Measurements from ENCODE around the gene AK1. TPM values are rescaled to one million over a fixed set of nuclear protein-coding genes. Genes with fewer than 3 reads are reported as not detected.

AK1 gene
- total RNA-seq, 2 donors from 2014 or later = 19.0 to 22.8 TPM

DNA sequence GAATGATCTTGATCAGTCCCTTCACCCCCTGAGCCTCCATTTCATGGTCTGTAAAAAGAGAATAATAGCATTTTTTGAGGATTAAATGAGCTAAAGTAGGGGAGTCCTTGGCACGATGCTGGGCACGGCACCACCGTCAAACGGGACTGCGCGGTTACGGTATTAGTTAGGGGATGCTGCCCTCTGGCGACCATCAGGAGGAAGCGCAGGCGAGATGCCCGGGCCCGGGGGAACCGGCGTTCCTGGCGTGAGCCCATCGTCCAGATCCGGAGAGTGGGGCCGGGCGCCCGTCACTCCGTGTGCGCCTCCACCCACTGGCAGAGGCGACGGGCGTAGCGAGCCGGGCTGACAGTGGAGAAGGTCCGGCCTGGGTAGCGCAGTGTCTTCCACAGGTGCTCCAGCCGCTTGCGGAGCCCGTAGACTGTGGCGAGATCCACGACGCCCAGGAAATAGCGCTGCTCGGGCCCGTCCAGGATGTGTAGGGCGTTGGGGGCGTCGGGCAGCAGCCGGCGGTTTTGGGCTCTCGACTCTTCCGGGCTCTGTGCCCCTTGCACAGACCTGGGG is 44.2 kb upstream of the AK1 start:
- Mint-ChIP-seq H3K9me3 (no peaks in the 10 kb centered on the region), H3K27me3 (ENCODE audit: insufficient read depth) (peaks cover 33% of the 10 kb centered on the region), H3K4me3 (no peak overlapping the region), H3K4me1 (no peaks in the 10 kb centered on the region), H3K27ac (no peak overlapping the region), H3K36me3 (ENCODE audit: low read depth) (no peaks in the 10 kb centered on the region)
- TF ChIP-seq, protein P1, sequence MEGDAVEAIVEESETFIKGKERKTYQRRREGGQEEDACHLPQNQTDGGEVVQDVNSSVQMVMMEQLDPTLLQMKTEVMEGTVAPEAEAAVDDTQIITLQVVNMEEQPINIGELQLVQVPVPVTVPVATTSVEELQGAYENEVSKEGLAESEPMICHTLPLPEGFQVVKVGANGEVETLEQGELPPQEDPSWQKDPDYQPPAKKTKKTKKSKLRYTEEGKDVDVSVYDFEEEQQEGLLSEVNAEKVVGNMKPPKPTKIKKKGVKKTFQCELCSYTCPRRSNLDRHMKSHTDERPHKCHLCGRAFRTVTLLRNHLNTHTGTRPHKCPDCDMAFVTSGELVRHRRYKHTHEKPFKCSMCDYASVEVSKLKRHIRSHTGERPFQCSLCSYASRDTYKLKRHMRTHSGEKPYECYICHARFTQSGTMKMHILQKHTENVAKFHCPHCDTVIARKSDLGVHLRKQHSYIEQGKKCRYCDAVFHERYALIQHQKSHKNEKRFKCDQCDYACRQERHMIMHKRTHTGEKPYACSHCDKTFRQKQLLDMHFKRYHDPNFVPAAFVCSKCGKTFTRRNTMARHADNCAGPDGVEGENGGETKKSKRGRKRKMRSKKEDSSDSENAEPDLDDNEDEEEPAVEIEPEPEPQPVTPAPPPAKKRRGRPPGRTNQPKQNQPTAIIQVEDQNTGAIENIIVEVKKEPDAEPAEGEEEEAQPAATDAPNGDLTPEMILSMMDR (conservative IDR thresholded peaks at IDR 0.05) = peak; percentile 99
- H3K27ac ChIP-seq (ENCODE audit: low read depth, low read length) = no peak overlapping the region
- WGBS, 2 experiments (ENCODE audit: insufficient coverage in 1 of 2, insufficient read length in 1 of 2) = 19 to 25% methylated on average over 28 to 45 of the region's 45 CpGs
- H3K27me3 ChIP-seq (ENCODE audit: control insufficient read depth, insufficient read depth, low read length, poor library complexity, severe bottlenecking) = peaks cover 25% of the 10 kb centered on the region
- H3K9ac ChIP-seq (ENCODE audit: extremely low read depth, low read length, poor library complexity, severe bottlenecking) = no peak overlapping the region
- DNase-seq = peak; percentile 90
- no peak overlapping the region for H3K4me3 ChIP-seq (ENCODE audit: low read length)
- H3K4me1 ChIP-seq (ENCODE audit: control insufficient read depth, insufficient read depth, low read length) = no peaks in the 10 kb centered on the region
- no peaks in the 10 kb centered on the region for H3K9me3 ChIP-seq (ENCODE audit: control insufficient read depth, low read length)
- no peaks in the 10 kb centered on the region for H3K36me3 ChIP-seq (ENCODE audit: control insufficient read depth, insufficient read depth, low read length)

GRCh38 chr9:127920794-127921193 is 43.3 kb upstream of the AK1 start:
- Mint-ChIP-seq H3K27ac (no peak overlapping the region), H3K36me3 (ENCODE audit: low read depth) (no peaks in the 10 kb centered on the region), H3K27me3 (ENCODE audit: insufficient read depth) (peaks cover 33% of the 10 kb centered on the region), H3K4me3 (no peak overlapping the region), H3K9me3 (no peaks in the 10 kb centered on the region), H3K4me1 (no peaks in the 10 kb centered on the region)
- no peaks in the 10 kb centered on the region for H3K4me1 ChIP-seq (ENCODE audit: control insufficient read depth, insufficient read depth, low read length)
- H3K9ac ChIP-seq (ENCODE audit: extremely low read depth, low read length, poor library complexity, severe bottlenecking) = no peak overlapping the region
- DNase-seq = no peak
- H3K36me3 ChIP-seq (ENCODE audit: control insufficient read depth, insufficient read depth, low read length) = no peaks in the 10 kb centered on the region
- H3K27me3 ChIP-seq (ENCODE audit: control insufficient read depth, insufficient read depth, low read length, poor library complexity, severe bottlenecking) = peaks cover 25% of the 10 kb centered on the region
- no peak overlapping the region for H3K27ac ChIP-seq (ENCODE audit: low read depth, low read length)
- TF ChIP-seq, protein P1 (conservative IDR thresholded peaks at IDR 0.05) = no peak
- no peak overlapping the region for H3K4me3 ChIP-seq (ENCODE audit: low read length)
- 89 to 100% methylated on average over 5 to 7 of the region's 7 CpGs for WGBS, 2 experiments (ENCODE audit: insufficient coverage in 1 of 2, insufficient read length in 1 of 2)
- no peaks in the 10 kb centered on the region for H3K9me3 ChIP-seq (ENCODE audit: control insufficient read depth, low read length)

DNA sequence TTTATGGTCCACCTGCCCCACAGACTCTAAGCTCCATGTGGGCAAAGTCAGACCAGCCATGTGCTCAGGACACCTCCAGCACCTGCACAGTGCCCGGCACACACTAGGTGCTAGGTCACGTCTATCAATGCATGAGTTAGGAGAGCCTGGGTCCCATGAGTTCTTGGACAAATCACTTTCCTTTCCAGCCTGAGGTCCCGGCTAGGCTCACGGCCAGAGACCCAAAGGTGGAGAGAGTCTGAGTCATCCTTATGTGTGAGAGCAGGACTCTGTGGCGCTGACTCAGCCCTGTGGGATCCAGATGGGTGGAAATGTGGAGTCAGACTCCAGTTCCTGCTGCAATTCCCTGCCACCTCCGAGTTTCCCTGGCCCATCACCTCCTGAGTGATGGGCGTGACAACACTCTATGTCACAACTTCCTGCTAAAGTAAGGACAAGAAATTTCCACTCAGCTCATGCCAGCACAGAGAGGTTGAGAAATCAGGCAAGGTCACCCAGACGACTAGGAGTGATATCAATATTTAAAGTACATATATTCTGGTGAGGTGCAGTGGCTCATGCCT is 41.9 kb upstream of the AK1 start:
- Histone ChIP-seq H3K4me3 (ENCODE audit: low read length) (no peak overlapping the region), H3K36me3 (ENCODE audit: control insufficient read depth, insufficient read depth, low read length) (no peaks in the 10 kb centered on the region), H3K4me1 (ENCODE audit: control insufficient read depth, insufficient read depth, low read length) (no peaks in the 10 kb centered on the region), H3K9ac (ENCODE audit: extremely low read depth, low read length, poor library complexity, severe bottlenecking) (no peak overlapping the region), H3K27ac (ENCODE audit: low read depth, low read length) (no peak overlapping the region), H3K27me3 (ENCODE audit: control insufficient read depth, insufficient read depth, low read length, poor library complexity, severe bottlenecking) (peaks cover 18% of the 10 kb centered on the region), H3K9me3 (ENCODE audit: control insufficient read depth, low read length) (no peaks in the 10 kb centered on the region)
- H3K36me3 Mint-ChIP-seq (ENCODE audit: low read depth) = no peaks in the 10 kb centered on the region
- TF ChIP-seq, protein P1 (conservative IDR thresholded peaks at IDR 0.05) = no peak
- no peak overlapping the region for H3K27ac Mint-ChIP-seq
- H3K4me1 Mint-ChIP-seq = no peaks in the 10 kb centered on the region
- no peak overlapping the region for H3K4me3 Mint-ChIP-seq
- H3K27me3 Mint-ChIP-seq (ENCODE audit: insufficient read depth) = peaks cover 30% of the 10 kb centered on the region
- 81 to 83% methylated on average over 4 to 8 of the region's 8 CpGs for WGBS, 2 experiments (ENCODE audit: insufficient coverage in 1 of 2, insufficient read length in 1 of 2)
- no peaks in the 10 kb centered on the region for H3K9me3 Mint-ChIP-seq
- no peak for DNase-seq

Measured in endodermal cell (in vitro differentiated cells).